GM12873 (cell line): Measurements from ENCODE around the gene LRG1.

Experiments
- TF ChIP-seq, protein P1 (sequence below): IDR thresholded peaks from 2 replicates; pipeline ENCODE4 v1.5.1; 2012; ENCODE audit warnings: low read depth, mild to moderate bottlenecking, moderate library complexity, low read length, control low read depth; ENCODE audit not compliant: insufficient read depth; ENCODE audit errors: missing control alignments

Gene LRG1

DNA sequence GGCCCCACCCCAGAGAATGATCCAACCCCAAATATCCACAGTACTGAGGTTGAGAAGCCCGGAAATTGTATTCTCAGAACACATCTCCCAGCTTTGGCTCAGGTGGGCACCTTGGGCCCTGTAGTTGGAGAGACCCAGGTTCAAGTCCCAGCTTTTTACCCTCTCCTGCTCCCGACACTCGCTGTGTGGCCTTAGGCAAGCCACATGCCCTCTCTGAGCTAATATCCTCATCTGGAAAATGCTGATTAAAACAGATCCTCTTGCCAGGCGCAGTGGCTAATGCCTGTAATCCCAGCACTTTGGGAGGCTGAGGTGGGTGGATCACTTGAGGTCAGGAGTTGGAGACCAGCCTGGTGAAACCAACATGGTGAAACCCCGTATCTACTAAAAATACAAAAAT lies 24.1 kb downstream of the LRG1 start:
- TF ChIP-seq, protein P1, sequence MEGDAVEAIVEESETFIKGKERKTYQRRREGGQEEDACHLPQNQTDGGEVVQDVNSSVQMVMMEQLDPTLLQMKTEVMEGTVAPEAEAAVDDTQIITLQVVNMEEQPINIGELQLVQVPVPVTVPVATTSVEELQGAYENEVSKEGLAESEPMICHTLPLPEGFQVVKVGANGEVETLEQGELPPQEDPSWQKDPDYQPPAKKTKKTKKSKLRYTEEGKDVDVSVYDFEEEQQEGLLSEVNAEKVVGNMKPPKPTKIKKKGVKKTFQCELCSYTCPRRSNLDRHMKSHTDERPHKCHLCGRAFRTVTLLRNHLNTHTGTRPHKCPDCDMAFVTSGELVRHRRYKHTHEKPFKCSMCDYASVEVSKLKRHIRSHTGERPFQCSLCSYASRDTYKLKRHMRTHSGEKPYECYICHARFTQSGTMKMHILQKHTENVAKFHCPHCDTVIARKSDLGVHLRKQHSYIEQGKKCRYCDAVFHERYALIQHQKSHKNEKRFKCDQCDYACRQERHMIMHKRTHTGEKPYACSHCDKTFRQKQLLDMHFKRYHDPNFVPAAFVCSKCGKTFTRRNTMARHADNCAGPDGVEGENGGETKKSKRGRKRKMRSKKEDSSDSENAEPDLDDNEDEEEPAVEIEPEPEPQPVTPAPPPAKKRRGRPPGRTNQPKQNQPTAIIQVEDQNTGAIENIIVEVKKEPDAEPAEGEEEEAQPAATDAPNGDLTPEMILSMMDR, result no peak

DNA sequence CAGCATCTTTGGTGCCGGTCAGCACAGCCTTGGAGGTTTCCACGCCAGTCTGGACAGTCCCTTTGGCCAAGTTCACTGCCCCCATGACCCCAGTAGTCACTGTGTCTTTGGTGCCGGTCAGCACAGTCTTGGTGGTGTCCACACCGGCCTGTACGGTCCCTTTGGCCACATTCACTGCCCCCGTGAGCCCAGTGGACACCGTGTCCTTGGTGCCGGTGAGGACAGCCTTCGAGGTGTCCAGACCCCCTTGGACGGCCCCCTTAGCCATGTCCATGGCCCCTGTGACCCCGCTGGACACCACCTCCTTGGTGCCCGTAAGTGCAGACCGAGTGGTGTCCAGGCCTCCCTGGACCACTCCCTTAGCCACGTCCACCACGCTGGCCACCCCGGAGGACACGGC lies 26.6 kb downstream of the LRG1 start:
- TF ChIP-seq, protein P1, result no peak

DNA sequence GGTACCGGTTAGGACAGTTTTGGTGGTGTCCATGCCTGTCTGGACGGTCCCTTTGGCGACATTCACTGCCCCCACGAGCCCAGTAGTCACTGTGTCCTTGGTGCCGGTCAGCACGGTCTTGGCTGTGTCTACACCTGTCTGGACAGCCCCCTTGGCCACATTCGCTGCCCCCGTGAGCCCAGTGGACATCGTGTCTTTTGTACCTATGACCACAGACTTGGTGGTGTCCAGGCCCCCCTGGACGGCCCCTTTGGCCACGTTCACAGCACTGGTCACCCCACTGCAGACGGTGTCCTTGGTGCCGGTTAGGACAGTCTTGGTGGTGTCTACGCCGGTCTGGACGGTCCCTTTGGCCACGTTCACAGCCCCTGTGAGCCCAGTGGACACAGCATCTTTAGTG lies 27.8 kb downstream of the LRG1 start:
- TF ChIP-seq, protein P1, result no peak

DNA sequence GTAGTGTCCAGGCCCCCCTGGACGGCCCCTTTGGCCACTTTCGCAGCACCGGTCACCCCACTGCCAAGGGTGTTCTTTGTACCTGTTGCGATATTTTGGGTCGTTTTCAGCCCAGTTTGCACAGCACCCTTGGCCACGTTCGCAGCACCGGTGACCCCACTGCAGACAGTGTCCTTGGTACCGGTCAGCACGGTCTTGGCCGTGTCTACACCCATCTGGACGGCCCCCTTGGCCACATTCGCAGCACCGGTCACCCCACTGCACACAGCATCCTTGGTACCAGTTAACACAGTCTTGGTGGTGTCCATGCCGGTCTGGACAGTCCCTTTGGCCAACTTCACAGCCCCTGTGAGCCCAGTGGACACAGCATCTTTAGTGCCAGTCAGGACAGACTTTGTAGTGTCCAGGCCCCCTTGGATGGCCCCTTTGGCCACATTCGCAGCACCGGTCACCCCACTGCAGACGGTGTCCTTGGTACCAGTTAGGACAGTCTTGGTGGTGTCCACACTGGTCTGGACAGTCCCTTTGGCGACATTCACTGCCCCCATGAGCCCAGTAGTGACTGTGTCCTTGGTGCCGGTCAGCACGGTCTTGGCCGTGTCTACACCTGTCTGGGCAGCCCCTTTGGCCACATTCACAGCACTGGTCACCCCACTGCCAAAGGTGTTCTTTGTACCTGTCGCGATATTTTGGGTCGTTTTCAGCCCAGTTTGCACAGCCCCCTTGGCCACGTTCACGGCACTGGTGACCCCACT lies 28.4 kb downstream of the LRG1 start:
- TF ChIP-seq, protein P1, result no peak

DNA sequence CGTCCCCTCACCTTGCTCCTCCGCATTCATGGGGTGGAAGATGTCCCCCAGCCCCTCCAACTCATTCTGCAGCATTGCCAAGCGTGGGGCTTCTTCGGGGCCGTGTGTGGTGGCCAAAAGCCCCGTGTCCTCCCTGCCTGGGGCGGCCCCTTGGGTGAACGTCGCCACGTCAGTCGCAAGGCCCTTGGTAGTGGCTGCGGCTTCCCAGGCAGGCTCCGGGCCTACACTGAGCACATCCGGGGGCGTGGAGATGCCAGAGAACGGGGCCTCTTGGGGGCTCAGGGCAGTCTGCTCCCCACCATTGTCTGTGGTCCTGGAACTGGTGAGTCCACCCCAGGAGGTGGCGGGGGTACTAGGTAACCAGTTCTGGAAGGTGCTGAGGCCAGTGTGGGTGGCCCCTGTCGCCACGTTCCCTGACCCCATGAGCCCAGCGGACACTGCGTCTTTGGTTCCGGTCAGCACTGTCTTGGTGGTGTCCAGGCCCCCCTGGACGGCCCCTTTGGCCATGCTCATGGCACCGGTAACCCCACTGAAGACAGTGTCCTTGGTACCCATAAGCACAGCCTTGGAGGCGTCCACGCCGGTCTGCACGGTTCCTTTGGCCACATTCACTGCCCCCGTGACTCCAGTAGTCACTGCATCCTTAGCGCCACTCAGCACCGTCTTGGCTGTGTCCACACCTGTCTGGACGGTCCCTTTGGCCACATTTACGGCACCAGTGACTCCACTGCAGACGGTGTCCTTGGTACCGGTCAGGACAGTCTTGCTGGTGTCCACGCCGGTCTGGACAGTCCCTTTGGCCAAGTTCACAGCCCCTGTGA lies 29.2 kb downstream of the LRG1 start:
- TF ChIP-seq, protein P1, result no peak

DNA sequence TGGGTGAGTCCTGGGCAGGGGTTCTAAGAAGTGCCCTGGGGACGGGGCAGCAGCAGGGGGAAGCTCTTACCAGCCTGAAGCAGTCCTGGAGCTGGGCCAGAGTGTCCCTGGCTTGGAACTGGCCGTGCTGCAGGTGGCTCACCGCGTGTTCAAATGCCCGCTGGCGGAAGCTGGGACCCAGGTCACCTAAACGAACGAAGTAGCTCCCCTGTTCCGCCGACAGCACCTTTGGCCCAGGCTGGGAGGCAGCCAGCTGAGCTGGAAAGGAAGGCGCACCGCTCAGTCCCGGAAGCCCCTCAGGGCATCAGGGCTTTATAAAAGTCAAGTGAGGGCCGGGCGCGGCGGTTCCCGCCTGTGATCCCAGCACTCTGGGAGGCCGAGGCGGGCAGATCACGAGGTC lies 31.1 kb downstream of the LRG1 start:
- TF ChIP-seq, protein P1, result no peak

DNA sequence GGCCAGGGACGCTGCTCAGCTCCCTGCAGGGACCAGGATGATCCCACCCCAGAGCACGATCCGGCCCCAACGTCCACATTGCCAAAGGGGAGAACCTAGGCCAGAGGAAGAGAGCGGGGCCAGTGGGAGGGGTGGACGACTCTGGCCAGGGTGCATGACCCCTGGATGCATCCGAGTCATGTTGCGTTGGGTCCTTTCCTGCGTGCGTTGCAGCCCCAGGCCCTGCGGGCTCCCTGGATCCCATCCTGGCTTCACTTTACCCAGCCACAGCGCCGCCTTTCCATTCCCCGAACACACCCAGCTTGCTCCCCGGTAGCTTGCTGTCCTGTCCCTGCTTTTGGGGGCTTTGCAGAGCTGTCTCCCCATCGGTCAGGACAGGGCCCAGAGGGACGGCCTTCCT lies 32.0 kb downstream of the LRG1 start:
- TF ChIP-seq, protein P1, result no peak
